GM18498 (cell line): Measurements from ENCODE around the gene FBXL17.
A peak's percentile ranks its signal among the peaks of the same experiment; 100 is the strongest.
"Not testable (repeated sequence)": the region's sequence is repeated elsewhere in the genome, so short reads cannot be mapped to it uniquely, and the experiment has no call there.

ENCODE experiments used
- ATAC-seq: cut with Tn5 transposase; IDR thresholded peaks from one replicate; pipeline ENCODE4 v1.9.1; 2021; ENCODE audit warnings: mild to moderate bottlenecking, moderate library complexity; ENCODE audit not compliant: unreplicated experiment

The FBXL17 gene

DNA sequence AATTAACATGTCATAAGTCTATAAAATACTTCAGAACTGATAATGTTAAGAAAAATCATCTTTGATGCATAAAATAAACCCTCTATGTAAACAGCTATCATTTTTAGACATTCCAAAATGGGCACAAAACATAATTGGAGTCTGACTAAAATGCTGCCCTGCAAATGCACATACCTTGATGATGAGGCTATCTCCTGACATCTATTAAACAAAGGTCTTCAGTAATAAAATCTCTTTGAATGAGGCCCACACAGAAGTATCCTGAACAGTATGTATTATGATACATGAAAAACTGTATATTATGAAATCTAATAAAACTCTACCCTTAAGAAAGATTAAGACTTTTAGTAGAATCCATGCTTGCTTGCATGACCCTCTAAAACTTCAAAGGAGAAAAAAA, 66.1 kb downstream of the FBXL17 start:
- ATAC-seq = no peak

DNA sequence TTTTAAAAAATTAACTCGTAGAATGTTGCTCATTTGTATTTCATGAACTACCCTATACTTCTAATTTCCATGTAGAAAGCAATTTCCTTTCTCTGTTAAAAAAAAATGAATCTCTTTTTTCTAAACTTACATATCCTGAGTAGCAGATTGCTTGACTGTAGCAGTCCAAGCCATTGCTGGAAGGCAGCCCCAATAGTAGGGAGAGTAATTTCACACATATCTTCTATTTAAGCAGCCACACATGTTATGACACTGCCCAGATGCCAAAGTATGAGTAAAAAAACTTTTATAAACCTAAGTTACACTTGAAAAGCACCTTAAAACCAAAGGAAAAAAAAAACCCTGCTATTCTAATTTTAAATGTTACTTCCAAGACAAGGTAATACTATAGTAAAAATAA, 69.6 kb downstream of the FBXL17 start:
- ATAC-seq = no peak

DNA sequence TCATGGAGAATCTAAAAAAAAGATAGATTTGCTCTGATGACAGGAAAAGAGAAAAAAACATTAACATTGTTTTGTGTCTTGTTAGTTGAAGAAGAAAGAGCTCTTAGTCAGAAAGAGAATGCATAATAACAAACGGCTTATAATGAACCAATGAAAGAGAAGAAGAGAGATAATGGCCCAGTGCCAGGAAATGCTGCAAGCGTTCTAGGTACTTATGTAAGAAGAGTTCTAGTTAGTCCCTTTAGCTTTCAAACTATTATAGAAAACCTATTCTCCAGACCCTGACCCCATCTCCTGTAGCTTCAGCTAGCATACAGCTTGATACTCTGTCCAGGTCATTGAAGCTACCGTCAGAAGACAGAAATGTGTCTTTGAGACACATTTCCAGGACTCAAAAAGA, 70.2 kb downstream of the FBXL17 start:
- no peak for ATAC-seq

DNA sequence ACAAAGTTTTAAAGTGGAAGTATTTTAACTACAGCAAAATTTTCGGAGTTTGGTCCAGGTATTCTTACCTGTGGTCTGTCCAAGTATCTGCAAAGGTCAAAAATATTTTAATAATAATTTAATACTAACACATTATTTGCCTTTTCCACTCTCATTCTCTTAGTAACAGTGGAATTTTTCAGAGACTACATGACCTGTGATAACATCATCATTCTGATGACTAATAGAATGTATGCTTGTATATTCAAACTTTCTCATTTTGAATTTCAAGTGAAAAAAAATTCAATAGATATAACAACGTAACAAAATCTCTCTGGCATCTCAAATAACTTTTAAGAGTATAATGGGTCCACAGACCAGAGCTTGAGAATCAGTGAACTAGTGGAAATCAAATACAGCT, 78.3 kb downstream of the FBXL17 start:
- ATAC-seq = no peak

- no peak for ATAC-seq
Measured at GRCh38 chr5:108303086-108303485, 78.8 kb downstream of the FBXL17 start.

- no peak for ATAC-seq
Measured at GRCh38 chr5:108297042-108297601, 84.8 kb downstream of the FBXL17 start.

- no peak for ATAC-seq
Measured at GRCh38 chr5:108295578-108296368, 86.1 kb downstream of the FBXL17 start.

DNA sequence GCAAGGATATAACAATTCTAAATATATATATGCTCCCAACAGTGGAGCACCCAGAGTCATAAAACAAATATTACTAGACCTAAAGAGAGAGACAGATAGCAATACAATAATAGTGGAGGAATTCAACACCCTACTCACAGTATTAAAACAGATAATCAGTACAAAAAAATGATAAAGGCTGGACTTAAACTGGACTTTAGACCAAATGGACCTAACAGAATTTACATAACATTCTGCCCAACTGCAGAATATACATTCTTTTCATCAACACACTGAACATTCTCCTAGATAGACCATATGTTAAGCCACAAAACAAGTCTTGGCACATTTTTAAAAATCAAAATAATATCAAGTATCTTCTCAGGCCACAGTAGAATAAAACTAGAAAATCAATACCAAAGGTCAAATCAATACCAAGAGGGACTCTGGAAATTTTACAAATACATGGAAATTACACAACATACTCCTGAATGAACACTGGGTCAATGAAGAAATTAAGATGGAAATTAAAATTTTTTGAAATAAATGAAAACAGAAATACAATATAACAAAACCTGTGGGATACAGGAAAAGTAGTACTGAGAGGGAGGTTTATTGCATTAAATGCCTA, 100.8 kb downstream of the FBXL17 start:
- ATAC-seq = no peak

- no peak for ATAC-seq
Measured at GRCh38 chr5:108280248-108280647, 101.7 kb downstream of the FBXL17 start.

DNA sequence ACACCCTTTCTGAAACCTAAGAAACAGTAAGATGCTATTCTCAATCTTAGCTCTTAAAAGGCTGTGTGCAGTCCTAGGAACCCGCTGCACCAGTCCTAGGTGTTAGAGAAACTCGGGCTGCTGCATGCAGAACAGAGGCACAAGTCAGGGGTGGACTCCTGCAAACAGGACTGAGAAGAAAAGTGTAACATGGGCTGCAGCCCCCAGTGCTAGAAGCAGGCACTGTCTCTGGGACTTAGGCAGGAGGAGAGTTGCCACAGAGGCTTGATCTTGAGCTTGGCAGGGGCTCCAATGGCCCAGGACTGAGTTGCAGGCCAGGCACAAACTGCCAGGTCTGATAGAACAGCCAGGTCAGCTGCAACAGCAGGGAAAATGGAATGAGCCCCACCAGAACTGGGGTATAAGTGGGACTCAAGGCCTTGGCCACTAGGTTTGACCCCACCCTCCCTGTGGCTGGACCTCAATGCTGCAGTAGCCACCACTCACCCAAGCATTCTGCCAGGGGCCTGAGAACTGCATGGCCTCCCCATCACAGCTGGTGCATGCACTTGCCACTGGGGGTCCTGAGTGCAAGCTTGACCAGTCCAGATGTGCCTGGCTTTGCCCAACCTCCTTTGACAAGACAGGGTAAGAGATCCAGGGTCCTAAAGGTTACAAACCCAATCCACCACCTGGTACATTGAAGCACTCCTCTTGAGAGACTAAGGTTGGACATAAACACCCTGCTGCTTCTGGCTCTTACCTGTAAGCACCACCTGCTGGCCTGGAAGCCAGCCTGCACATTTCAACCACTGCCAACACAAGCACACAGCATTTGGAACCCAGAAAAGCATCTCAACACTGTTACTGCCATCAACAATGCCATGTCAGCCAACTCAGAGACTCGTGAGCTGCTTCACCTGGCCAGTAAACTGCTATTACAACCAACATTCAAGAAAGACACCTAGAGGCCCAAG, 103.3 kb downstream of the FBXL17 start:
- no peak for ATAC-seq

- ATAC-seq = no peak
Measured at GRCh38 chr5:108276187-108277050, 105.5 kb downstream of the FBXL17 start.

DNA sequence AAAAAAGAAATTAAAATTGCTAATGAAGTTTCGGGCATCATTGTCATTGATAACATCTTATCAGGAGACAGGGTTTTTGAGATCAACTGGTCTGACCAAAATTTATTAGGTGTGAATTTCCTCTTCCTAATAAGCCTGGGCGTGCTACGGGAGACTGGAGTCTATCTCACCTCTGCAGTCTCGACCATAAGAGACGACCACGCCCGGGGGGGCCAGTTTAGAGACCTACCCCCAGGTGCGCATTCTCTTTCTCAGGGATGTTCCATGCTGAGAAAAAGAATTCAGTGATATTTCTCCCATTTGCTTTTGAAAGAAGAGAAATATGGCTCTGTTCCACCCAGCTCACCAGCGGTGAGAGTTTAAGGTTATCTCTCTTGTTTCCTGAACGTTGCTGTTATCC, 107.8 kb downstream of the FBXL17 start:
- not testable (repeated sequence) for ATAC-seq

GRCh38 chr5:108271127-108271526, 110.8 kb downstream of the FBXL17 start:
- no peak for ATAC-seq

DNA sequence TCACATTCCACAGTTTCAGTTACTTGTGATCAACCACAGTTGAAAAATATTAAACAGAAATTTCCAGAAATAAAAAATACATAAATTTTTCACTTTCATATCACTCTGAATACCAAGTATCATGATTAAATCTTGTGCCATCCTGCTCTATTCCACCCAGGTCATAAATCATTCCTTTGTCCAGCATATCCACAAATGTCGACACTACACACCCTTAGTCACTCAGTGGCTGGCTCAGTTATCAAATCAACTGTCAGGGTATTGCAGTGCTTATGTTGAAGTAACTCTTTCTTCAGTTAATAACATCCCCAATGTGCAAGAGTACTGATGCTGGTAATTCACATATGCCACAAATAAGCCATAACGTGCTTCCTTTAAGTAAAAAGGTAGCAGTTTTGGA, 115.7 kb downstream of the FBXL17 start:
- ATAC-seq = no peak

GRCh38 chr5:108264533-108264932, 117.4 kb downstream of the FBXL17 start:
- no peak for ATAC-seq

- ATAC-seq = no peak
Measured at GRCh38 chr5:108263338-108263737, 118.6 kb downstream of the FBXL17 start.

GRCh38 chr5:108260858-108261170, 121.1 kb downstream of the FBXL17 start:
- ATAC-seq = no peak

GRCh38 chr5:108260117-108260857, 121.6 kb downstream of the FBXL17 start:
- peak; percentile 88 for ATAC-seq

DNA sequence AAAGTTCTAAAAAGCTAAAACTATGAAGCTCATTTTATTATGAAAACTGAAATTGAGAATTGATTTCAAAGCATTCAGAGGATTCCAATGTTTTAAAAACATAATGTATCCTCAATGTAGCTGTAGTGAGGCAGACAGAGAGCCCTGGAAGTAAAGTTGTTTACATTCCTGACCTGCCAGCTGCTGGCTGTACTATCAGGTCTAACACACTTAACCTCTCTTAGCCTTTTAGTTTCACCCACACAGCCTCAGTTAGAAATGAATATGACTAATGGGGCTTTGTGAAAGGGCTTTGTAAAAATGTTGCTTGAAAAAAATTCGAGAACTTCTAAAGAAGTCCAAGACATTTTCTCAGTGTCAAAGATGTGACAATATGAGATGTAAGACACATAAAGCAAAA, 122.6 kb downstream of the FBXL17 start:
- ATAC-seq = peak; percentile 58

GRCh38 chr5:108257996-108258395, 123.9 kb downstream of the FBXL17 start:
- no peak for ATAC-seq
